Esophagus muscularis mucosa (tissue), 3 donors: ENCODE measurements around the gene NDUFC2.
"Not testable (repeated sequence)": the region's sequence is repeated elsewhere in the genome, so short reads cannot be mapped to it uniquely, and the experiment has no call there.

ENCODE experiments used
- POLR2A ChIP-seq: fragments of 450-650 bp; IDR thresholded peaks from one replicate; pipeline ENCODE4 v1.6.1; 2017; ENCODE audit warnings: antibody characterized with exemption, moderate library complexity, mild to moderate bottlenecking, low read depth
- TF ChIP-seq, protein P1 (sequence below), 3 experiments: fragments of 200-600 bp in 2 of 3; fragments of 450-650 bp in 1 of 3; sonication (generic) in 2 of 3; IDR thresholded peaks; one replicate each; pipeline ENCODE4 v1.5.1; 2017 to 2019; ENCODE audit warnings: antibody characterized with exemption in 3 of 3, mild to moderate bottlenecking in 2 of 3, moderate library complexity in 1 of 3

GRCh38 chr11:78086521-78087074 lies 6.9 kb upstream of the NDUFC2 start:
- TF ChIP-seq, protein P1, sequence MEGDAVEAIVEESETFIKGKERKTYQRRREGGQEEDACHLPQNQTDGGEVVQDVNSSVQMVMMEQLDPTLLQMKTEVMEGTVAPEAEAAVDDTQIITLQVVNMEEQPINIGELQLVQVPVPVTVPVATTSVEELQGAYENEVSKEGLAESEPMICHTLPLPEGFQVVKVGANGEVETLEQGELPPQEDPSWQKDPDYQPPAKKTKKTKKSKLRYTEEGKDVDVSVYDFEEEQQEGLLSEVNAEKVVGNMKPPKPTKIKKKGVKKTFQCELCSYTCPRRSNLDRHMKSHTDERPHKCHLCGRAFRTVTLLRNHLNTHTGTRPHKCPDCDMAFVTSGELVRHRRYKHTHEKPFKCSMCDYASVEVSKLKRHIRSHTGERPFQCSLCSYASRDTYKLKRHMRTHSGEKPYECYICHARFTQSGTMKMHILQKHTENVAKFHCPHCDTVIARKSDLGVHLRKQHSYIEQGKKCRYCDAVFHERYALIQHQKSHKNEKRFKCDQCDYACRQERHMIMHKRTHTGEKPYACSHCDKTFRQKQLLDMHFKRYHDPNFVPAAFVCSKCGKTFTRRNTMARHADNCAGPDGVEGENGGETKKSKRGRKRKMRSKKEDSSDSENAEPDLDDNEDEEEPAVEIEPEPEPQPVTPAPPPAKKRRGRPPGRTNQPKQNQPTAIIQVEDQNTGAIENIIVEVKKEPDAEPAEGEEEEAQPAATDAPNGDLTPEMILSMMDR (IDR thresholded peaks at IDR 0.05), result not testable (repeated sequence)
- TF ChIP-seq POLR2A, result not testable (repeated sequence)
